Cardiac muscle cell (in vitro differentiated cells and primary cell): Measurements from ENCODE around the gene STXBP5. TPM values are rescaled to one million over a fixed set of nuclear protein-coding genes. Genes with fewer than 3 reads are reported as not detected.

Source experiments
- DNase-seq, 2 donors: peaks; one replicate each; pipeline versions ENCODE4 v3.0.0 to v3.0.0-alpha.2; 2010 to 2017; ENCODE audit warnings: low read depth in 1 of 2, low spot score in 1 of 2
- H3K27ac ChIP-seq: fragments of 200-600 bp; sonication (generic); 2 replicates; pipeline ENCODE4 v1.5.1; 2016
- H3K27me3 ChIP-seq: fragments of 200-600 bp; sonication (generic); 2 replicates; pipeline ENCODE4 v1.6.0; 2016; ENCODE audit warnings: control low read depth
- H3K36me3 ChIP-seq: fragments of 200-600 bp; sonication (generic); 2 replicates; pipeline ENCODE4 v1.5.1; 2016; ENCODE audit warnings: control low read depth
- H3K4me1 ChIP-seq: fragments of 200-600 bp; sonication (generic); 2 replicates; pipeline ENCODE4 v1.8.1; 2017; ENCODE audit warnings: low read depth, mild to moderate bottlenecking, mixed run types
- H3K4me3 ChIP-seq: fragments of 200-600 bp; sonication (generic); 2 replicates; pipeline ENCODE4 v1.5.1; 2016; ENCODE audit warnings: mild to moderate bottlenecking
- H3K9me3 ChIP-seq: fragments of 200-600 bp; sonication (generic); 2 replicates; pipeline ENCODE4 v1.5.1; 2017; ENCODE audit warnings: low read depth, mild to moderate bottlenecking, control low read depth
- polyA plus RNA-seq: library from polyadenylated mRNA; unstranded; fragments of >200 nt; fragmentation: Nextera tagmentation; extraction: Ambion mirVana; gene quantifications from 2 replicates; pipeline ENCODE4 v1.2.1, GENCODE V29; 2016
- total RNA-seq: library from RNA; depleted of rRNA; stranded (reverse); fragments of >200 nt; gene quantifications from 2 replicates; pipeline ENCODE4 v1.2.3, GENCODE V29; 2016
- TF ChIP-seq, protein P1 (sequence below): IDR thresholded peaks from 2 replicates; pipeline ENCODE4 v1.5.1; 2012; ENCODE audit warnings: low read depth, mild to moderate bottlenecking, low read length

STXBP5 gene
- total and polyA plus RNA-seq, 2 experiments from 2014 or later = 2.9 to 5.3 TPM

GRCh38 chr6:147205690-147206600 lies 1.7 kb downstream of the STXBP5 start:
- no peaks in the 10 kb centered on the region for H3K9me3 ChIP-seq
- H3K4me3 ChIP-seq = no peak overlapping the region
- TF ChIP-seq, protein P1, sequence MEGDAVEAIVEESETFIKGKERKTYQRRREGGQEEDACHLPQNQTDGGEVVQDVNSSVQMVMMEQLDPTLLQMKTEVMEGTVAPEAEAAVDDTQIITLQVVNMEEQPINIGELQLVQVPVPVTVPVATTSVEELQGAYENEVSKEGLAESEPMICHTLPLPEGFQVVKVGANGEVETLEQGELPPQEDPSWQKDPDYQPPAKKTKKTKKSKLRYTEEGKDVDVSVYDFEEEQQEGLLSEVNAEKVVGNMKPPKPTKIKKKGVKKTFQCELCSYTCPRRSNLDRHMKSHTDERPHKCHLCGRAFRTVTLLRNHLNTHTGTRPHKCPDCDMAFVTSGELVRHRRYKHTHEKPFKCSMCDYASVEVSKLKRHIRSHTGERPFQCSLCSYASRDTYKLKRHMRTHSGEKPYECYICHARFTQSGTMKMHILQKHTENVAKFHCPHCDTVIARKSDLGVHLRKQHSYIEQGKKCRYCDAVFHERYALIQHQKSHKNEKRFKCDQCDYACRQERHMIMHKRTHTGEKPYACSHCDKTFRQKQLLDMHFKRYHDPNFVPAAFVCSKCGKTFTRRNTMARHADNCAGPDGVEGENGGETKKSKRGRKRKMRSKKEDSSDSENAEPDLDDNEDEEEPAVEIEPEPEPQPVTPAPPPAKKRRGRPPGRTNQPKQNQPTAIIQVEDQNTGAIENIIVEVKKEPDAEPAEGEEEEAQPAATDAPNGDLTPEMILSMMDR = no peak
- H3K4me1 ChIP-seq = peaks cover 3% of the 10 kb centered on the region
- no peak overlapping the region for H3K27ac ChIP-seq
- H3K36me3 ChIP-seq = no peaks in the 10 kb centered on the region
- H3K27me3 ChIP-seq = no peaks in the 10 kb centered on the region
- peak in 1 of 2 donors; percentile 69 for DNase-seq

- TF ChIP-seq, protein P1 = no peak
- H3K9me3 ChIP-seq = no peaks in the 10 kb centered on the region
- H3K4me3 ChIP-seq = no peak overlapping the region
- H3K27ac ChIP-seq = no peak overlapping the region
- H3K27me3 ChIP-seq = no peaks in the 10 kb centered on the region
- peaks cover 3% of the 10 kb centered on the region for H3K4me1 ChIP-seq
- H3K36me3 ChIP-seq = no peaks in the 10 kb centered on the region
- DNase-seq = peak in 1 of 2 donors; percentile 51
Observed at GRCh38 chr6:147207351-147207750, 3.1 kb downstream of the STXBP5 start.

DNA sequence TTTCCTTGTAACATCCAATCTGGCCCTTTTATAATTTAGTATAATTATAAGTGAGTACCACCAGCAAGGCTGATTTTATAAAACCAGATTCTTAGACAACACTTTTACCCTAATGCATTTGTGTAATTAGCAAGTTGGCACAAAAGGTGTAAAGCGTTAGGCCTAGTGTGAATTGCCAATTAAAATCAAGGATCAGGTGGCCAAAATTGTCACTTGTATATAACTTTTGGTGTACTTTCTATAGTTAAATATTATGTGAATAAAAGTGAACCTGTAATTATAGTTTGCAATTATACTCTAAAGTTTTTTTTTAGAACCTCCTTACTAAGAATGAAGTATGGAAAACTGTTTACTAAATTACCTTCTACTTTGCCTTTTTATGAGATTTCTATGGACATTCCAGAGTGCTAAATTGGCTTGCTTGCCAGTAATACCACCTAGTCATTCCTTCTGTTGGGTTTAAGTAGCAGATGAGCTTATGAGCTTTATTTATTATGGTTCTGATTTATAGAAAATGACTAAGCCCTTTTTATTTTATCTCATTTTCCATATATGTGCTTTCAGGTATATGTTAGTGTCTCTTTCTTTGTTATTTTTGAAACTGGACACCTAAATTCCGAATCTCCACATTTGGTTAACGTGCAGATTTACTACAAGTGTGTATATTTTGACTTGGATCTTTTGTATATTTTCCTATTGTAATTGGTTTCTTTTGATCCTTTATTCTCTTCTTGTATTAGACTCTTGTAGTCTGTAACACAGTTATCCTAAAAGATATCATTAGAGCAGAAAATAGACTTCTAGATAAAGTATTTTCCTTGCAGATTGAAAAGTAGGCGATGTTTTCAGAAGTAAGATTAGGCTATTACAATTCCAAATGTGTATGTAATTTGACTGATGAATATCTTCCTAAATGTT lies 3.9 kb downstream of the STXBP5 start:
- no peak for DNase-seq
- Histone ChIP-seq H3K36me3 (no peaks in the 10 kb centered on the region), H3K27me3 (no peaks in the 10 kb centered on the region), H3K4me1 (peaks cover 3% of the 10 kb centered on the region), H3K4me3 (no peak overlapping the region), H3K9me3 (no peaks in the 10 kb centered on the region), H3K27ac (no peak overlapping the region)
- TF ChIP-seq, protein P1 = no peak

DNA sequence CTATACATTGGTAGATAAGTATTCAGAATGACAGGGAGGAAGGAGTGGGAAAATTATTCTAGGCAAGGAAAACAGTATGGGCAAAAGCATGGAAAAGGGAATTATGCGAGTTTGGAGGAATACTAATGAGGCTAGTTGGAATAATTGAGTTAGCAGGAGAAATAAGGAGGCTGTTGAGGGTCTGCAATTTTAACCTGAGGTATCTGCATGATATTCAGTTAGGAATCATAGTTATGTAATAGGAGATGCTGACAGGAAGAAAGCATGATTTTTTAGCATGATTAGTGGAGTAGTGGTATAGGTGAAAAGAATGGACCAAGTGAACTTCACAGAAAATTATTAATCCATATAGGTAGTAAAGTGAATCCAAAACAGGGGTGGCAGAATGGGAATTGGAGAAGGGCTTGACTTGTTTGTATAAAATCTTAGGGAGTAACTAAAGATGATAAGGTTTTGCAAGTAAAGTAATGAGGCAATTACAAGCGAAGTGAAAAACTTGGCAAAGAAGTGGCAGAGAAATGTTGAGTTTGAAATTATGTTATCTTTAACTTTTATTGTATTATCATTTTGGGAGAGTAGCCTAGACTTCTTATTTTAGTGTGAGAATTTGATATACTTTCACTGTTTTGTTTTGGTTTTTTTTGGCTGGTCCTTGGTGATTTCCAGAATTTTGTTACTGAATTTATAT lies 5.7 kb downstream of the STXBP5 start:
- DNase-seq = peak in 1 of 2 donors; percentile 42
- Histone ChIP-seq H3K4me1 (peaks cover 2% of the 10 kb centered on the region), H3K27me3 (no peaks in the 10 kb centered on the region), H3K36me3 (no peaks in the 10 kb centered on the region), H3K9me3 (no peaks in the 10 kb centered on the region), H3K4me3 (no peak overlapping the region), H3K27ac (no peak overlapping the region)
- TF ChIP-seq, protein P1 = no peak

GRCh38 chr6:147211349-147211748 lies 7.1 kb downstream of the STXBP5 start:
- H3K4me3 ChIP-seq = no peak overlapping the region
- DNase-seq = no peak
- H3K36me3 ChIP-seq = no peaks in the 10 kb centered on the region
- no peak overlapping the region for H3K27ac ChIP-seq
- TF ChIP-seq, protein P1 = no peak
- H3K27me3 ChIP-seq = no peaks in the 10 kb centered on the region
- no peaks in the 10 kb centered on the region for H3K9me3 ChIP-seq
- no peaks in the 10 kb centered on the region for H3K4me1 ChIP-seq
